ENCODE data around the gene OSTC. TPM values are rescaled to one million over a fixed set of nuclear protein-coding genes. Genes with fewer than 3 reads are reported as not detected.
A peak's percentile ranks its signal among the peaks of the same experiment; 100 is the strongest.

Gene OSTC
- total and polyA plus RNA-seq, 9 of the 15 experiments (the other 6 are each of a cell fraction or from before 2014, with no cell fraction given): 112 to 966 (median 235) TPM

- TF ChIP-seq, protein P1, sequence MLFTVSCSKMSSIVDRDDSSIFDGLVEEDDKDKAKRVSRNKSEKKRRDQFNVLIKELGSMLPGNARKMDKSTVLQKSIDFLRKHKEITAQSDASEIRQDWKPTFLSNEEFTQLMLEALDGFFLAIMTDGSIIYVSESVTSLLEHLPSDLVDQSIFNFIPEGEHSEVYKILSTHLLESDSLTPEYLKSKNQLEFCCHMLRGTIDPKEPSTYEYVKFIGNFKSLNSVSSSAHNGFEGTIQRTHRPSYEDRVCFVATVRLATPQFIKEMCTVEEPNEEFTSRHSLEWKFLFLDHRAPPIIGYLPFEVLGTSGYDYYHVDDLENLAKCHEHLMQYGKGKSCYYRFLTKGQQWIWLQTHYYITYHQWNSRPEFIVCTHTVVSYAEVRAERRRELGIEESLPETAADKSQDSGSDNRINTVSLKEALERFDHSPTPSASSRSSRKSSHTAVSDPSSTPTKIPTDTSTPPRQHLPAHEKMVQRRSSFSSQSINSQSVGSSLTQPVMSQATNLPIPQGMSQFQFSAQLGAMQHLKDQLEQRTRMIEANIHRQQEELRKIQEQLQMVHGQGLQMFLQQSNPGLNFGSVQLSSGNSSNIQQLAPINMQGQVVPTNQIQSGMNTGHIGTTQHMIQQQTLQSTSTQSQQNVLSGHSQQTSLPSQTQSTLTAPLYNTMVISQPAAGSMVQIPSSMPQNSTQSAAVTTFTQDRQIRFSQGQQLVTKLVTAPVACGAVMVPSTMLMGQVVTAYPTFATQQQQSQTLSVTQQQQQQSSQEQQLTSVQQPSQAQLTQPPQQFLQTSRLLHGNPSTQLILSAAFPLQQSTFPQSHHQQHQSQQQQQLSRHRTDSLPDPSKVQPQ (CRISPR knock-in tag; IDR thresholded peaks at IDR 0.05; ENCODE audit: borderline replicate concordance): no peak
- TF ChIP-seq KDM1A (IDR thresholded peaks at IDR 0.05) (no peak), ARNT (IDR thresholded peaks at IDR 0.05) (peak; percentile 16 to 96; a peak in 2 of 4 replicates), HES1 (IDR thresholded peaks at IDR 0.05; ENCODE audit: low read depth) (0 out of 2 replicates have a peak, but pooled peaks have one; percentile 16), TFAM (CRISPR knock-in tag; conservative IDR thresholded peaks at IDR 0.05) (no peak), ERF (CRISPR knock-in tag; IDR thresholded peaks at IDR 0.05) (no peak), PML (IDR thresholded peaks at IDR 0.05; ENCODE audit: low read length) (peak; percentile 62), ZNF764 (CRISPR knock-in tag; IDR thresholded peaks at IDR 0.05; ENCODE audit: low read depth) (no peak), TAF9B (IDR thresholded peaks at IDR 0.05; ENCODE audit: partially characterized antibody) (peak; percentile 77), FOS (IDR thresholded peaks at IDR 0.05; ENCODE audit: extremely low read depth, insufficient read length) (peak; percentile 8), POLR2G (IDR thresholded peaks at IDR 0.05; ENCODE audit: low read depth, low read length) (peak; percentile 86), YY1 (IDR thresholded peaks at IDR 0.05; ENCODE audit: borderline replicate concordance in 1 of 3, control insufficient read depth in 1 of 3, extremely low read depth in 1 of 3, insufficient read depth in 3 of 3, insufficient read length in 1 of 3, insufficient replicate concordance in 2 of 3, low read depth in 1 of 3, low read length in 2 of 3) (peak in 2 of 3 experiments; percentile 58 to 61), NEUROD1 (IDR thresholded peaks at IDR 0.05; ENCODE audit: borderline replicate concordance, low read depth, low read length, partially characterized antibody) (peak; percentile 64), NFE2 (IDR thresholded peaks at IDR 0.05; ENCODE audit: low read depth) (0 out of 2 replicates have a peak, but pooled peaks have one; percentile 6), NRF1 (conservative IDR thresholded peaks at IDR 0.05 in 1 of 2, IDR thresholded peaks at IDR 0.05 in 1 of 2) (peak; percentile 92 to 93), SUPT5H (IDR thresholded peaks at IDR 0.05) (peak; percentile 92)
- TF ChIP-seq, protein P2, sequence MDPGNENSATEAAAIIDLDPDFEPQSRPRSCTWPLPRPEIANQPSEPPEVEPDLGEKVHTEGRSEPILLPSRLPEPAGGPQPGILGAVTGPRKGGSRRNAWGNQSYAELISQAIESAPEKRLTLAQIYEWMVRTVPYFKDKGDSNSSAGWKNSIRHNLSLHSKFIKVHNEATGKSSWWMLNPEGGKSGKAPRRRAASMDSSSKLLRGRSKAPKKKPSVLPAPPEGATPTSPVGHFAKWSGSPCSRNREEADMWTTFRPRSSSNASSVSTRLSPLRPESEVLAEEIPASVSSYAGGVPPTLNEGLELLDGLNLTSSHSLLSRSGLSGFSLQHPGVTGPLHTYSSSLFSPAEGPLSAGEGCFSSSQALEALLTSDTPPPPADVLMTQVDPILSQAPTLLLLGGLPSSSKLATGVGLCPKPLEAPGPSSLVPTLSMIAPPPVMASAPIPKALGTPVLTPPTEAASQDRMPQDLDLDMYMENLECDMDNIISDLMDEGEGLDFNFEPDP (CRISPR knock-in tag; IDR thresholded peaks at IDR 0.05): no peak
- TF ChIP-seq, protein P3, sequence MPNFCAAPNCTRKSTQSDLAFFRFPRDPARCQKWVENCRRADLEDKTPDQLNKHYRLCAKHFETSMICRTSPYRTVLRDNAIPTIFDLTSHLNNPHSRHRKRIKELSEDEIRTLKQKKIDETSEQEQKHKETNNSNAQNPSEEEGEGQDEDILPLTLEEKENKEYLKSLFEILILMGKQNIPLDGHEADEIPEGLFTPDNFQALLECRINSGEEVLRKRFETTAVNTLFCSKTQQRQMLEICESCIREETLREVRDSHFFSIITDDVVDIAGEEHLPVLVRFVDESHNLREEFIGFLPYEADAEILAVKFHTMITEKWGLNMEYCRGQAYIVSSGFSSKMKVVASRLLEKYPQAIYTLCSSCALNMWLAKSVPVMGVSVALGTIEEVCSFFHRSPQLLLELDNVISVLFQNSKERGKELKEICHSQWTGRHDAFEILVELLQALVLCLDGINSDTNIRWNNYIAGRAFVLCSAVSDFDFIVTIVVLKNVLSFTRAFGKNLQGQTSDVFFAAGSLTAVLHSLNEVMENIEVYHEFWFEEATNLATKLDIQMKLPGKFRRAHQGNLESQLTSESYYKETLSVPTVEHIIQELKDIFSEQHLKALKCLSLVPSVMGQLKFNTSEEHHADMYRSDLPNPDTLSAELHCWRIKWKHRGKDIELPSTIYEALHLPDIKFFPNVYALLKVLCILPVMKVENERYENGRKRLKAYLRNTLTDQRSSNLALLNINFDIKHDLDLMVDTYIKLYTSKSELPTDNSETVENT (CRISPR knock-in tag; IDR thresholded peaks at IDR 0.05): peak; percentile 61
Observed at GRCh38 chr4:108650212-108651013, at the start of gene OSTC (continued).
